HG03520 (cell line): ENCODE results near the gene PBX2.
"Not testable (repeated sequence)": the region's sequence is repeated elsewhere in the genome, so short reads cannot be mapped to it uniquely, and the experiment has no call there.

ENCODE experiments used
- ATAC-seq: cut with Tn5 transposase; IDR thresholded peaks from one replicate; pipeline ENCODE4 v1.9.1; 2021; ENCODE audit warnings: mild to moderate bottlenecking, moderate library complexity; ENCODE audit not compliant: unreplicated experiment

Gene PBX2

GRCh38 chr6:32151863-32152768 is 37.9 kb downstream of the PBX2 start, which contains the start of gene PRRT1:
PRRT1 (minus strand) TSS chr6:32151939; CDS start chr6:32151827, 112 bp downstream.
- no peak for ATAC-seq

GRCh38 chr6:32151181-32151862 is 38.7 kb downstream of the PBX2 start:
- ATAC-seq = no peak

- no peak for ATAC-seq
Measured at GRCh38 chr6:32149932-32150870, 39.8 kb downstream of the PBX2 start.

- ATAC-seq = no peak
Measured at GRCh38 chr6:32149092-32149755, 40.8 kb downstream of the PBX2 start.

DNA sequence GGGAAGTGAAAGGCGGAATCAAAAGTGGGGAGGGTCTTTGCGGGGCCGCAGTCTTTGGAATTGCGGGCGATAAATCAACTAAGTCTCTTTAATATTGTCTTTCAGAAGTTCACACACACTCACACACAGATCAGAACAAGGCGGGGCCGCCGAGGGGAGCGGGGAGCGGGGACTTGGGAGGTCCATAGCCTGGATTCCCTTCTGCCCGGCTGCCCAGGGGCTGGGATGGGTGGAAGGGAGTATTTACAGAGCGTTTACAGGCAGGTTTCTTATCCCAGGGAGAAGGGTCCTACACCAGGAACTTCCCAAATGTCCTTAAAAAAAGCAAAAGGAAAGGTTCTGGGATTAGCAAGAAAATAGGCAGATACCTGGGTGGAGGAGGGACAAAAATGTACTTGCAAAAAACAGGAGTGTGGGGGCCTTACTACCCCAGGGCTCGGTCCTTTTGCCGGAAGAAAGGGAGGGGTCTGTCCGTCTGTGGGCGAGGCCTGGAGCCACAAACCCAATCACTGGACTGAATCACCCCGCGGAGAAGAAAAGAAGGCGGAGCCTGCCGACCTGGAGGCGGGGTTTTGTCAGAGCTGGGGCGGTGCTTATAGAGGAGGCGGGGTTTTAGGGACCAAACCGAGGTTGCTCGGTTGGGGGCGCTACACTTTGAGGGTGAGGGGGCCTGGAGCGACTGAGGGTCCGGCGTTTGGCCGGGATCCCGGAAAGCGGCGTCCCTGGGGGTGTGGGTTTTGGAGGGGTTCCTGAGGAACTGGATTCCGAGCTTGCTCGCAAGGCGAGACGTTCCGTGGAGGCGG is 41.5 kb downstream of the PBX2 start:
- ATAC-seq = no peak

DNA sequence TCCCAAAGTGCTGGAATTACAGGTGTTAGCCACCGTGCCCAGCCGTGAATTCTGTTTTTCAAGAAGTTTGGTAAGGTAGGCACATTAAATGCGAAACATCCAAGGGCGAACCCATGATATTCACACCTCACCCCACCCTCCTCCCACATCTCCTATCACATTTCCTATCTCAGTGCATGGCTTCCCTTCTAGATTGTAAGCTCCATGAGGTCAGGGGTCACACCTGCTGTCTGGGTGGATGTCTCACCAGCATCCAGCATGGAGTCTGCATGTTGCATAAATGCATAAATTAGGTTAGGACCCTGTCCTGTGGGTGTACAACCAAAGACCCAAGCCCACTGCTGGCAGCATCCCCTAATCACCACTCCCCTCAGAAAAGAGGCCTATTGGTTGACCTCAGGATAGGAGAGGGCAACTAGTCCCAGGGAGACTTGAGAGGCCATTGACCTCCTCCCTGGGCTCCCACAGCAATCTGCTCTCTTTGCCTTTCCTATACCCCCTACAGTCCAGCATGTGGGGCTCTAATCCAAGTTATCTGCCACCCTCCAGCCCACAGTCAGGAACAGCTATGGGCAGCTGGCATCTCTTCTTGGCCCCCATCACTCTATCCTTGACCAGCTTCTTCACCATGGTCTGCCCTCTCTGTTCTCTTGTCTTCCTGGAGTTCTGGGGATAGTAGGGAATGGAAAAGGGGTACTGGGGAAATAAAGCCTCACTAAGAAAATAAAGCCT is 42.4 kb downstream of the PBX2 start:
- no peak for ATAC-seq

DNA sequence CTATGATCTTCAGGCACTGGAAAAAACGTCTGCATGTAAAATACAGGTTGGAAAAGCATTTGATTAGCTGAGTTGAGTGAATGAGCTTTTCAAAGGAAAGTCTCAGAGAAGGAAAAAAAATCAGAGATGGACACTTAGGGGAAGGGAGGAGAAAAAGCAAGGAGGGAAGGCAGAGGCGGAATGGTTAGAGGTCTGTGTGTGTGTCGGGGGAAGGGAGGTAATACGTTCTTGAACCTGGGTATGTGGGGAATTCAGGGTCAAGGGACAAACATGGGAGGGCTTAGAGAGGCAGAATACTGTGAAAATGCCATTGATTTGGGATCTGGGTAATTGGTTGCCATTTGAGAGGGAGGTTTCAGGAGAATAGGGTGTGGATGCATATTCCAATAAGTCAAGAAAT is 43.3 kb downstream of the PBX2 start:
- no peak for ATAC-seq

GRCh38 chr6:32146287-32146686 is 43.7 kb downstream of the PBX2 start:
- no peak for ATAC-seq

DNA sequence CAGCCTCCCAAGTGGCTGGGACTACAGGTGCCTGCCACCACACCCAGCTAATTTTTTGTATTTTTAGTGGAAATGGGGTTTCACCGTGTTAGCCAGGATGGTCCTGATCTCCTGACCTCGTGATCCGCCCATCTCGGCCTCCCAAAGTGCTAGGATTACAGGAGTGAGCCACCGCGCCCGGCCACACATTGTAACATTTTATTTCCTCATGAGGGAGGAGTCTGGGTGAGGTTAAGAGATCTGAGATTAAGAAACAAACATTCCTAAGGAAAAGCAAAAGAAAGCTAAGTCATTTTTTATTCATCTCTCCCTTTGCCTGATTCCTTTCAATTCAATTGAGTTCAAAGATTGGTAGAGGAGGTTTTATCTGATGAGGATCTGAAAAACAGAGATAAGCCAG is 45.8 kb downstream of the PBX2 start:
- ATAC-seq = not testable (repeated sequence)

- ATAC-seq = no peak
Measured at GRCh38 chr6:32140420-32141046, 49.5 kb downstream of the PBX2 start.

GRCh38 chr6:32139590-32139989 is 50.4 kb downstream of the PBX2 start:
- ATAC-seq = no peak

DNA sequence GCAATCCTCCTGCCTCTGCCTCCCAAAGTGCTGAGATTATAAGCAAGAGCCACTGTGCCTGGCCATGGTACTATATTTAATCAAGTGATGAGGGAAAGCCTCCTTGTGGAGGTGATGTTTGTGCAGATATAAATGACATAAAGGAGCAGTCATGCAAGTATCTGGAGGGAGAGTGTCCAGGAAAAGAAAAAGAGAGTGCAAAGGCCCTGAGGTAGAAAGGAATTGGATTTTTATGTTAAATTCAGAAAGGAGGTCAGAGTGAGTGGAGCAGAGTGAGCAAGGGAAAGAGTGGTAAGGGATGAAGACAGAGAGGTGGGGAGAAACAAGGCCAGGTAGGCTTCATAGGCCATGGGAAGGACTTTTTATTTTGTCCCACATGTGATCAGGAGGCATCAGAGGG is 52.5 kb downstream of the PBX2 start:
- no peak for ATAC-seq
